HG03571 (cell line): ENCODE results near the gene ARHGAP42.
"Not testable (repeated sequence)": the region's sequence is repeated elsewhere in the genome, so short reads cannot be mapped to it uniquely, and the experiment has no call there.

Experiments used
- ATAC-seq: cut with Tn5 transposase; IDR thresholded peaks from one replicate; pipeline ENCODE4 v1.9.1; 2021; ENCODE audit not compliant: unreplicated experiment

Gene ARHGAP42

GRCh38 chr11:100716838-100717237 lies 29.8 kb downstream of the ARHGAP42 start:
- no peak for ATAC-seq

- no peak for ATAC-seq
These were observed 32.3 kb downstream of the ARHGAP42 start for GRCh38 chr11:100719362-100719761.

- ATAC-seq = no peak
These were observed 32.7 kb downstream of the ARHGAP42 start for GRCh38 chr11:100719809-100720221.

DNA sequence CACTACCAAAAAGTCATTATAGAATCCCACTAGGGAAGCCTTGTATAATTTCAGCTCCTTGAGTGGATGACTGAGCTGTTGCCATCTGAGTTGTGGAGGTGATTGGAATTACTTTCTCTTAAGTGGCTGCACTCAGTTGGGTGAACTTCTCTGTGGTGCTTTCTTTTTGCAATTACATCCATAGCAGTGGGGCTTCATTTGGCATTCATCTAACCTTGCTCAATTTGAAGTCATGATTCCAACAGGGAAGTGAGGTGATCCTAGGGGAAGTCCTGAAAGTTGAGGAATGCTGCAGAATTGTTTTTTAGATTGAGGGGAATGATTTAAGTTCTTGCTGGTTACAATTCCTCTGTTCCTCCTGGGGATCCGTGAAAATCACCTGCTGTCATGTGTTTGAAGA lies 39.6 kb downstream of the ARHGAP42 start:
- ATAC-seq = no peak

- no peak for ATAC-seq
These were observed 40.3 kb downstream of the ARHGAP42 start for GRCh38 chr11:100727410-100727809.

DNA sequence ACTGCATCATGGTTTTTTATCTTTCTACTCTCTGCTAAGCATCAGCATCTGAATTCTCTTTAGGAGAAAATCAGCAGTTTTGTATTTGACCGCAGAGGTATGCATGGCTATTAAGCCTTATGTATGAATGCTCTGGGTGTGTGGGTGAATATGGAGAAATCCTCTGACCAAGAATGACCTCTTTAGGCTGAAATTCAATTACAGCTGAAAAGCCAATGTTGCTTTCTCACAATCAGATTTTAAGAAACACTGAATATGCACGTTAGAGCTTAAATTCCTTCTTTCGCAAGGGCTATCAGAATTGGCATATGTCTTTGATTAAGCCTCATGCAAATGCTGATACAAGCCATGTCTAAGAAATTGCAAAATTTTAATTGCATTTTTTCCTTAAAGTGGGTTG lies 43.2 kb downstream of the ARHGAP42 start:
- no peak for ATAC-seq

DNA sequence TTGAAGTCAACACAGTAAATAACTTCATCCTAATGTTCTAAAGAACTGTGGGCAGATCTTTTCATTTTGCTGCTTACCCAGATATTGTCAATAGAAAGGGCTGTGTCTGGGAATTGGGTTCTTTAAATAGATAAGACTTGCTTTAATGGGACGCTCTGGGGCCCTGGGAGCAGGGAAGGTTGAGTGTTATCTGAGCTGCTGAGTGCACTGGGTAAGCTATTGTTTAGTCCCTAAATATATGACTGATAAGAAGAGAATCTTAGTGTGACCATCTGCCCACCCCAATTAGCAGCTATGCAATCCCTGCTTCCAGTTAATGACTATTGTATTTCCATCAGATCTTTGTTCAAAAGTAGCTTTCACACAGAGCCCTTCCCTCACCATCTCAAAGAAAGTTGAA lies 44.4 kb downstream of the ARHGAP42 start:
- no peak for ATAC-seq

DNA sequence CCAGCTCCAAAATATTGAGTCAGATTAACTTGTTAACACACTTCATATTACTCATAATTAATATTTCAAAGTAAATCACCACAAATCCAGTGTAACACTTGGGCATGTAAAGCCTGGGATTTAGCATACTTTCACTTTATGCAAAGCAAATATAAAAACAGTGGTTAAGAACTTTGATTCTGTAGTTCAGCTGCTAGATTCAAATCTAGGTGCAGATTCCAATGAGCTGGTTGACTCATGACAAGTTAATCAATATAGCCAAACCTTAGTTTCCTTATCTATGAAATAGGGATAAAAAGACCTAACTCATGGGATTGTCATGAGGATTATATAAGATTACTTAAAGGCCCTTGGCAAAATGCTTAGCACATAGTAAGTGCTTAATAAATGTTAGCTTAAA lies 45.9 kb downstream of the ARHGAP42 start:
- ATAC-seq = no peak

DNA sequence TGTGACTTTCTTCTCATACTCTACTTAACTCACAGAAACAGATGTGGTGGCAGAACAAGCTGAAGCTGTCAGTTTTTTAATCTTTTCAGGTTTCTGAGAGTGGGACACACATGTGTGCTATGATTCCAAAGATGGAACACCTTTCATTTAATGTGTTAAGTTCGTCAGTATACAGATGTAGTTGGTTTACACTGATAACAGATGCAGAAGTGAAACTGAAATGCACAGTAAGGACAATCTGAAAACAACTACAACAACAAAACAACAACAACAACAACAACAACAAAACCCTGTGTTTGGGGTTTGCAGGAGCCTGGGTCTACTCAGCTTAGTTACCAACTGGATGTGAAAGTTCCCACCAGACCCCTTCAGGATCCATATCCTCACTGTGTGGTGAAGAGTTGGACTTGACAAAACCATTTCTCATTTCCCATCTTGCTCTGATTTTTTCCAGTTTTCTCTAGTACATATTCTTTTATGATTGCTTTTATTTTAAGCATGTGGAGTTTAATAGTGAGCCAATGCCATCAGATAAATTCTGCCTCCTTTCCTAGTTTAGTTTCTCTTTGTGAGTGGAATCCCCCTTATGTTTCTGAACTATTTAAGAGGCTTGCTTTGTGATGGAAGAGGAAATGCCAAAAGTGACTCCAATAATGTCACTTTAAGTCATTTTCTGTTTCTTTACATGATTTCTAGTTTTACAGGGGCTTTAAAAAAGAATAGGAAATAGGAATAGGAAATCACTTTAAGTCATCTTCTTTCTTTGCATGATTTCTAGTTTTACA lies 47.8 kb downstream of the ARHGAP42 start:
- ATAC-seq = no peak

- no peak for ATAC-seq
These were observed 49.0 kb downstream of the ARHGAP42 start for GRCh38 chr11:100735949-100736675.

- no peak for ATAC-seq
These were observed 51.7 kb downstream of the ARHGAP42 start for GRCh38 chr11:100738701-100739270.

- no peak for ATAC-seq
These were observed 52.6 kb downstream of the ARHGAP42 start for GRCh38 chr11:100739666-100740065.

GRCh38 chr11:100740440-100740839 lies 53.4 kb downstream of the ARHGAP42 start:
- ATAC-seq = no peak

- ATAC-seq = no peak
These were observed 55.0 kb downstream of the ARHGAP42 start for GRCh38 chr11:100741866-100742625.

DNA sequence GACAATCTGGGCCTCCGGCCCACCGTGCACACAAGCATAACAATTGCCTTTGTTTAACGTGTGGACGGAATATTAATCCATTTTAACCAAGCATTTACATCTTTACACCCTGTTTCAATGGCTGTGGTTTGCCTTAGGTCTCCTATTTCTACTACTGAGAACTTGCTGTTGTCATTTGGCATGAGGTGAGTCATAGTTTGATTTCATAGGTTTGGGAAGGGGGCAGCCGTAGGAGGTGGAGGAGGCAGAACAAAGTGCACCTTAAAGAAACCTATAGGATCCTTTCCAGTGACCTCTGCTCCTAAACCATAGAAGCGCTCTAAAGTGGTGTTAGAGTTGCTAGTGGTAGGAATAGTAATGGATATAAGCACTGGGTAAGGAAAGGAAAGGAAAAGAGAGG lies 59.4 kb downstream of the ARHGAP42 start:
- ATAC-seq = no peak

GRCh38 chr11:100748153-100748552 lies 61.1 kb downstream of the ARHGAP42 start:
- no peak for ATAC-seq

- not testable (repeated sequence) for ATAC-seq
These were observed 62.9 kb downstream of the ARHGAP42 start for GRCh38 chr11:100749887-100750565.

DNA sequence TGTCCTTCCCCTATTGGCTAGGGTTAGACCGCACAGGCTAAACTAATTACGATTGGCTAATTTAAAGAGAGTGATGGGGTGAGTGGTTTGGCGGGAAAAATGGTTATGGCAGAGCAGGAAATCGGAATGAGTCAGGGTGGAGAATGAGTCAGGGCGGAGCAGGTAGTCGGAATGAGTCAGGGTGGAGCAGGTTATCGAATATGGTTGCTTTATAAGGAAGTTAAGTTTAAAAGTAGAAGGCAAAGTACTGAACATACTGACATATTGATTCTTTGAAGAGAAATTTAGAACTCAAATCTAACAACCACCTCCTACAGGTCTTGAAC lies 63.4 kb downstream of the ARHGAP42 start:
- ATAC-seq = not testable (repeated sequence)

DNA sequence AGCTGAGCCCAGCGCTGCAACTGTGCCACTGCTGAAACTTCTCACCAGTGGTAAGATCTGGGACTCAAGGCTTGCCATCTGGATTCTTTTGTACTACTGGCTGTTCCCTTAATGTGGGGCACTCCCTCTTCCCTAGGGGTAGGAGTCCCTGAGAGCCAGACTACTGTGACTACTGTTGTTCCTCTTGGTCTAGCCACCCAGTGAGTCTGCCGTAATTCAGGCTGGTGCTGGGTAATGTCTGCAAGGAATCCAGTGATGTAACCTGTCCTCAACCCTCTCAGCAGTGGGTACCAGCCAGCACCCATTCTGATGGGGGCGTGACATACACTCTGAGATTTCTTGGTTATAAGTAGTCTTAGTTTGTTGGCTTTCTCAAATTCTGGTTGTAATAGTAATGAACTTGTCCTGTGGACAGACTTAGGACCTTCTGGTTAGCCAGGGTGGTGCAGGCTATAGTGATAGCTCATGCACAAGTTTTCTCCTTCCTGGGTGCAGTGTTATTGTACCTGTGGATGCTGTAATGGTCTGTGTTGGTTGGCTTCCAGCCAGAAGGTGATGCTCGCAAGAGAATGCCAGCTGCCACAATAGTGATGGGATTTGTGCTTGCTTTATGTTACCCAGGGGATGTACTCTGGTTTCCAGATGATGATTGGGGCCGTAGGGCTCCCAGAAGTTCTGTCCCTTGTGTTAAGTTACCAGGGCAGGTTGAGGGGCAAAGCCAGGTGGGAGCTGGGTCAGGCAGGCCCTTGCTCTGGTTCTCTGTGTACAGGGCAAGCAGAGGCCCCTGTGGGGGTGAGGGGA lies 65.5 kb downstream of the ARHGAP42 start:
- no peak for ATAC-seq

DNA sequence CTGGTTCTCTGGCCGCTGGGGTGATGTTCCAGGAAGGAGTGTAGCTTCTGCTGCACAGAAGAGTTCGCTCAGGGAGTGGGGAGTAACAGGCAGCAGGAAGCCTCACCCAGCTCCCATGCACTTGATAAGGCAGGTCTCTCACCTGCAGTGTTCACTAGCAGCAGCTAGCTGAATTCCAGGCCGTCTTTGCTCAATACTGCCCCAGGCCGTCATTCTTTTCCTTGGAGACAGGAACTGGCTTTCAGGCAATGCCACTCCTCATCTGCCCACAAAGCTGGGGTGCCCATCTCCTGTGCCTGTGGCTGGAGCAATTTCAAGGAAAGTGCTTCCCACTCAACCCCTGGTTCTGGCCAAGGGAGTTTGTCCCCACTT lies 66.1 kb downstream of the ARHGAP42 start:
- ATAC-seq = no peak
